A549 (cell line): ENCODE measurements around the gene METTL1. TPM values are rescaled to one million over a fixed set of nuclear protein-coding genes. Genes with fewer than 3 reads are reported as not detected.

Experiments used
- ATAC-seq, 2 experiments: fragments of 200-7000 bp in 1 of 2; fragments of >200 bp in 1 of 2; cut with Nextera tagmentation in 1 of 2; cut with Tn5 transposase in 1 of 2; 3 replicates each; pipeline versions ENCODE4 v1.8.0 to v1.9.1; 2018 to 2020; ENCODE audit warnings: mild to moderate bottlenecking in 1 of 2, moderate library complexity in 1 of 2
- CTCF ChIA-PET: fragments of 300-600 bp; sonication (Branson Sonifier 250); formaldehyde crosslinking; extraction: SDS; loops from one replicate; lab custom pipeline; 2021; ENCODE audit warnings: antibody characterized with exemption, inconsistent platforms; lab: Yijun Ruan, JAX
- POLR2A ChIA-PET: fragments of 350-600 bp; formaldehyde crosslinking; extraction: SDS; loops from one replicate; lab custom pipeline; 2021; ENCODE audit warnings: antibody characterized with exemption, inconsistent platforms; lab: Yijun Ruan, JAX
- DNase-seq, 2 experiments: peaks; one replicate each; pipeline versions ENCODE4 v3.0.0 to v3.0.0-alpha.2; 2011 to 2016; ENCODE audit warnings: low read depth in 1 of 2, low spot score in 1 of 2
- FAIRE-seq: peaks from 2 replicates; lab custom pipeline; 2011; peaks lifted over from hg19 to GRCh38; lab: Jason Lieb, UNC
- H3K27ac ChIP-seq, 2 experiments: fragments of >200 bp; sonication (Bioruptor Twin); formaldehyde crosslinking; 3 replicates each; pipeline ENCODE4 v1.5.1; 2016 to 2017
- H3K4me1 ChIP-seq: fragments of >200 bp; sonication (Bioruptor Twin); formaldehyde crosslinking; 3 replicates; pipeline ENCODE4 v1.6.1; 2016
- H3K4me2 ChIP-seq: fragments of >200 bp; sonication (Bioruptor Twin); formaldehyde crosslinking; 3 replicates; pipeline ENCODE4 v1.6.1; 2016
- H3K4me3 ChIP-seq: fragments of >200 bp; sonication (Bioruptor Twin); formaldehyde crosslinking; 3 replicates; pipeline ENCODE4 v1.5.1; 2016
- H3K9me3 ChIP-seq: fragments of >200 bp; sonication (Bioruptor Twin); formaldehyde crosslinking; 3 replicates; pipeline ENCODE4 v1.6.1; 2016
- CBX8 ChIP-seq: fragments of 200-600 bp; sonication (generic); IDR thresholded peaks from 2 replicates; pipeline ENCODE4 v1.6.1; 2016
- CEBPB ChIP-seq, 2 experiments: fragments of >200 bp in 1 of 2; sonication (Bioruptor Twin) in 1 of 2; formaldehyde crosslinking in 1 of 2; IDR thresholded peaks; 2 replicates each; pipeline ENCODE4 v1.6.1; 2012 to 2016
- CHD2 ChIP-seq: fragments of 150-350 bp; IDR thresholded peaks from 2 replicates; pipeline ENCODE4 v1.6.1; 2014; ENCODE audit warnings: low read length; ENCODE audit not compliant: partially characterized antibody
- CHD4 ChIP-seq: fragments of 200-600 bp; sonication (generic); IDR thresholded peaks from 2 replicates; pipeline ENCODE4 v1.6.1; 2016; ENCODE audit warnings: antibody characterized with exemption, mild to moderate bottlenecking, borderline replicate concordance
- EHF ChIP-seq: fragments of 250-450 bp; sonication (Bioruptor Pico); IDR thresholded peaks from 2 replicates; pipeline ENCODE4 v1.5.0; 2020; ENCODE audit warnings: mild to moderate bottlenecking
- ESRRA ChIP-seq: fragments of 150-350 bp; IDR thresholded peaks from 2 replicates; pipeline ENCODE4 v1.6.1; 2014; ENCODE audit warnings: mild to moderate bottlenecking, low read length, borderline replicate concordance
- FOSL2 ChIP-seq, 2 experiments: fragments of 450-650 bp in 1 of 2; fragments of >200 bp in 1 of 2; sonication (Bioruptor Twin) in 1 of 2; formaldehyde crosslinking; IDR thresholded peaks; 2 replicates each; pipeline versions ENCODE4 v1.5.0 to v1.6.1; 2016 to 2020; ENCODE audit warnings: mild to moderate bottlenecking in 1 of 2, moderate library complexity in 1 of 2
- HEYL ChIP-seq: fragments of 250-450 bp; sonication (Bioruptor Pico); IDR thresholded peaks from 2 replicates; pipeline ENCODE4 v1.8.0; 2021; ENCODE audit warnings: mild to moderate bottlenecking, moderate library complexity
- HOXB5 ChIP-seq: fragments of 250-450 bp; sonication (Bioruptor Pico); IDR thresholded peaks from 2 replicates; pipeline ENCODE4 v1.5.0; 2020; ENCODE audit warnings: mild to moderate bottlenecking, moderate library complexity
- JUN ChIP-seq, 2 experiments: fragments of >200 bp; sonication (Bioruptor Twin); formaldehyde crosslinking; IDR thresholded peaks; 2 replicates in 1 of 2; 3 replicates in 1 of 2; pipeline ENCODE4 v1.6.1; 2016 to 2017
- MAFK ChIP-seq: fragments of 450-650 bp; IDR thresholded peaks from 2 replicates; pipeline ENCODE4 v1.6.1; 2014; ENCODE audit not compliant: partially characterized antibody
- MAZ ChIP-seq: fragments of 150-350 bp; IDR thresholded peaks from 2 replicates; pipeline ENCODE4 v1.6.1; 2014; ENCODE audit warnings: antibody characterized with exemption, low read depth, low read length, borderline replicate concordance
- NR3C1 ChIP-seq: fragments of >200 bp; sonication (Bioruptor Twin); formaldehyde crosslinking; IDR thresholded peaks from 3 replicates; pipeline ENCODE4 v1.6.1; 2017
- POLR2A ChIP-seq: IDR thresholded peaks from 2 replicates; pipeline ENCODE4 v1.6.1; 2012; ENCODE audit warnings: mild to moderate bottlenecking, low read length
- RAD21 ChIP-seq, 2 experiments: fragments of >200 bp in 1 of 2; sonication (Bioruptor Twin) in 1 of 2; formaldehyde crosslinking in 1 of 2; IDR thresholded peaks in 1 of 2; conservative IDR thresholded peaks in 1 of 2; 2 replicates in 1 of 2; 3 replicates in 1 of 2; pipeline ENCODE4 v1.6.1; 2012 to 2018; ENCODE audit warnings: inconsistent platforms in 1 of 2
- RARB ChIP-seq: fragments of 250-450 bp; sonication (Bioruptor Pico); IDR thresholded peaks from 2 replicates; pipeline ENCODE4 v1.8.0; 2021; ENCODE audit warnings: mild to moderate bottlenecking, moderate library complexity
- RFX5 ChIP-seq: fragments of 450-650 bp; IDR thresholded peaks from 2 replicates; pipeline ENCODE4 v1.7.1; 2014; ENCODE audit warnings: antibody characterized with exemption, mild to moderate bottlenecking, moderate library complexity
- TFCP2L1 ChIP-seq: fragments of 250-450 bp; sonication (Bioruptor Pico); IDR thresholded peaks from 2 replicates; pipeline ENCODE4 v1.5.0; 2021; ENCODE audit warnings: mild to moderate bottlenecking
- ZNF302 ChIP-seq: fragments of 250-450 bp; sonication (Bioruptor Pico); IDR thresholded peaks from 2 replicates; pipeline ENCODE4 v1.9.0; 2021; ENCODE audit warnings: inconsistent platforms, mild to moderate bottlenecking, moderate library complexity
- ZSCAN20 ChIP-seq: fragments of 250-450 bp; sonication (Bioruptor Pico); IDR thresholded peaks from 2 replicates; pipeline ENCODE4 v1.8.0; 2022; ENCODE audit warnings: mild to moderate bottlenecking, moderate library complexity
- WGBS: methylation state at CpG from one replicate; pipeline ENCODE4 v1.1.6; 2017; ENCODE audit errors: missing lambda C conversion rate; 5-methylcytosine and 5-hydroxymethylcytosine counted together
- polyA plus RNA-seq, 4 experiments: library from polyadenylated mRNA; depleted of rRNA in 3 of 4; stranded (reverse); fragments of >200 nt; fragmentation: RNase III in 1 of 4; extraction: RNeasy Plus Mini Kit Qiagen cat#74134 plus additional on column Dnase treatment in 1 of 4; gene quantifications; 2 replicates in 3 of 4; 3 replicates in 1 of 4; pipeline ENCODE4 v1.2.3, GENCODE V29; 2011 to 2017
- TF ChIP-seq, protein P1 (sequence below): fragments of 250-450 bp; sonication (Bioruptor Pico); IDR thresholded peaks from 2 replicates; pipeline ENCODE4 v1.5.0; 2021; ENCODE audit warnings: mild to moderate bottlenecking, moderate library complexity, borderline replicate concordance
- TF ChIP-seq, protein P2 (sequence below): fragments of >200 bp; sonication (Bioruptor Twin); formaldehyde crosslinking; IDR thresholded peaks from 3 replicates; pipeline ENCODE4 v1.5.1; 2016
- TF ChIP-seq, protein P3 (sequence below): IDR thresholded peaks from 2 replicates; pipeline ENCODE4 v1.6.1; 2012; ENCODE audit warnings: low read depth, borderline replicate concordance

METTL1 gene
- polyA plus RNA-seq, 2 of the 4 experiments (the other 2 are of a cell fraction), result 55.2 to 60.2 TPM

DNA sequence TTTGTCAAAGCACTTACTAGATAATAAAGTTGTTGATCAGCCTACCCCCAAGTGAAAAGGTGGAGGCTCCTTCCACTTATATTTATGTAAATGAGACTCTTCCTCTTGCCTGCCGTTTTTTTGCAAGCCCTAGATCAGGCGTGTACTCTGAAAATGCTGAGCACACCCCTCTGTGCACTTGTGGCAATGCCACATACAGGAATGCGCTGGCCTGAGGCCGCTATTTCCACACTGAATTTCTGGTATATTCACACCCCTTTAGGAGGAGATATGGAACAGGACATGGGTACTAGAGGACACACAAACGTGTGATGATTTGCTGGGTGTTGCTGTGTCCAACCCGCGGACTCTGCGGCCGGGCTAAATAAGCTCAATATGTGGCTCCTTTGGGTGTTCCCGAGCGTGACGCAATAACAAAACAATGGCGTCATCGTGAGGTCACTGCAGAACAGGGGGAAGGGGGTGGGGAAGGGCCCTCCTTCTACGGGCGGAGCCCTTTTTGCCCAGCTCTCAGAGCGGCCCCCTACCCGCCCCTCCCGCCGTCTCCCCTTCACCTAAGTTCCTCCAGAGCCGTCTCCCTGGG is 27.6 kb downstream of the METTL1 start:
- DNase-seq (peak; percentile 71 to 94), FAIRE-seq (no peak), ATAC-seq (peak; percentile 67 to 72)
- POLR2A ChIA-PET, result interaction anchor here (0.9 to 1.7 kb wide), 7 partner anchors 9 to 100 kb away, joined by 3 to 9 read pairs (median 6); partner anchors contain the start of genes CYP27B1, EEF1AKMT3 and METTL1
- CTCF ChIA-PET, result interaction anchor here (1.2 to 3.1 kb wide), 6 partner anchors 8 to 161 kb away, joined by 3 to 15 read pairs (median 10); no protein-coding TSS in a partner anchor
- Histone ChIP-seq H3K4me1 (peaks cover 13% of the 10 kb centered on the region; the same call in 2 of the 3 replicates), H3K9me3 (no peaks in the 10 kb centered on the region), H3K4me2 (peak overlapping the region; percentile 79), H3K27ac (peak overlapping the region; percentile 93 to 98), H3K4me3 (peak overlapping the region; percentile 70)
- TF ChIP-seq CBX8 (no peak), MAZ (0 out of 2 replicates have a peak, but pooled peaks have one; percentile 26), RARB (CRISPR knock-in tag) (peak; percentile 71; the same call in 1 of the 2 replicates), MAFK (peak; percentile 22), TFCP2L1 (CRISPR knock-in tag) (0 out of 2 replicates have a peak, but pooled peaks have one; percentile 50), RAD21 (conservative IDR thresholded peaks at IDR 0.05 in 1 of 2, IDR thresholded peaks at IDR 0.05 in 1 of 2) (no peak), JUN (IDR thresholded peaks at IDR 0.05) (0 out of 5 replicates have a peak, but pooled peaks of 1 of the 2 experiments have one; percentile 10), CHD4 (no peak), FOSL2 (IDR thresholded peaks at IDR 0.05) (no peak), FOSL2 (CRISPR knock-in tag; IDR thresholded peaks at IDR 0.05) (peak; percentile 62), CHD2 (peak; percentile 4), POLR2A (no peak; the same call in none of the 2 replicates), NR3C1 (no peak), CEBPB (IDR thresholded peaks at IDR 0.05) (peak; percentile 63 to 81; a peak in 3 of 4 replicates)
- WGBS, result under 1% methylated on average over 21 of the region's 21 CpGs

DNA sequence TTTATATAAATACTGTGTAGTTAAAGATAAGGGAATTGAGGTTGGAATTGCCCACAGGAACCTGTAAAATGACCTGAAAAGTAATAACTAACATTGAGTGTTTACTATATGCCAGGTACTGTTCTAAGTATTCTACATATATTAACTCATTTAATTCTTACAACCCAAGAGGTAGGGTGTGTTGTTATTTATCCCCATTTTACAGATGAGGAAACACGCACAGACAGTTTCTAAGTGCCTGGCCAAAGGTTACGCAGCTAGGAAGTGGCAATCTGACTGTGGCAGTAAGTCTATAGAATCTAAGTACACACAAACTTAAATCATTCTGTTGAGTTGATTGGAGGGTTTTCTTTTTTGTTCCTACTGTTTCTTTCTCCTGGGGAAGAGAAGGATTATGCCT is 28.1 kb downstream of the METTL1 start:
- TF ChIP-seq EHF (CRISPR knock-in tag) (no peak), ZNF302 (CRISPR knock-in tag) (no peak), POLR2A (no peak), ESRRA (no peak), ZSCAN20 (CRISPR knock-in tag) (no peak), HOXB5 (CRISPR knock-in tag) (no peak), HEYL (no peak), MAZ (no peak), RFX5 (no peak), NR3C1 (no peak)
- TF ChIP-seq, protein P1, sequence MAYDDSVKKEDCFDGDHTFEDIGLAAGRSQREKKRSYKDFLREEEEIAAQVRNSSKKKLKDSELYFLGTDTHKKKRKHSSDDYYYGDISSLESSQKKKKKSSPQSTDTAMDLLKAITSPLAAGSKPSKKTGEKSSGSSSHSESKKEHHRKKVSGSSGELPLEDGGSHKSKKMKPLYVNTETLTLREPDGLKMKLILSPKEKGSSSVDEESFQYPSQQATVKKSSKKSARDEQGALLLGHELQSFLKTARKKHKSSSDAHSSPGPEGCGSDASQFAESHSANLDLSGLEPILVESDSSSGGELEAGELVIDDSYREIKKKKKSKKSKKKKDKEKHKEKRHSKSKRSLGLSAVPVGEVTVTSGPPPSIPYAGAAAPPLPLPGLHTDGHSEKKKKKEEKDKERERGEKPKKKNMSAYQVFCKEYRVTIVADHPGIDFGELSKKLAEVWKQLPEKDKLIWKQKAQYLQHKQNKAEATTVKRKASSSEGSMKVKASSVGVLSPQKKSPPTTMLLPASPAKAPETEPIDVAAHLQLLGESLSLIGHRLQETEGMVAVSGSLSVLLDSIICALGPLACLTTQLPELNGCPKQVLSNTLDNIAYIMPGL (CRISPR knock-in tag), result no peak
- TF ChIP-seq, protein P2, sequence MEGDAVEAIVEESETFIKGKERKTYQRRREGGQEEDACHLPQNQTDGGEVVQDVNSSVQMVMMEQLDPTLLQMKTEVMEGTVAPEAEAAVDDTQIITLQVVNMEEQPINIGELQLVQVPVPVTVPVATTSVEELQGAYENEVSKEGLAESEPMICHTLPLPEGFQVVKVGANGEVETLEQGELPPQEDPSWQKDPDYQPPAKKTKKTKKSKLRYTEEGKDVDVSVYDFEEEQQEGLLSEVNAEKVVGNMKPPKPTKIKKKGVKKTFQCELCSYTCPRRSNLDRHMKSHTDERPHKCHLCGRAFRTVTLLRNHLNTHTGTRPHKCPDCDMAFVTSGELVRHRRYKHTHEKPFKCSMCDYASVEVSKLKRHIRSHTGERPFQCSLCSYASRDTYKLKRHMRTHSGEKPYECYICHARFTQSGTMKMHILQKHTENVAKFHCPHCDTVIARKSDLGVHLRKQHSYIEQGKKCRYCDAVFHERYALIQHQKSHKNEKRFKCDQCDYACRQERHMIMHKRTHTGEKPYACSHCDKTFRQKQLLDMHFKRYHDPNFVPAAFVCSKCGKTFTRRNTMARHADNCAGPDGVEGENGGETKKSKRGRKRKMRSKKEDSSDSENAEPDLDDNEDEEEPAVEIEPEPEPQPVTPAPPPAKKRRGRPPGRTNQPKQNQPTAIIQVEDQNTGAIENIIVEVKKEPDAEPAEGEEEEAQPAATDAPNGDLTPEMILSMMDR, result no peak
- TF ChIP-seq, protein P3, sequence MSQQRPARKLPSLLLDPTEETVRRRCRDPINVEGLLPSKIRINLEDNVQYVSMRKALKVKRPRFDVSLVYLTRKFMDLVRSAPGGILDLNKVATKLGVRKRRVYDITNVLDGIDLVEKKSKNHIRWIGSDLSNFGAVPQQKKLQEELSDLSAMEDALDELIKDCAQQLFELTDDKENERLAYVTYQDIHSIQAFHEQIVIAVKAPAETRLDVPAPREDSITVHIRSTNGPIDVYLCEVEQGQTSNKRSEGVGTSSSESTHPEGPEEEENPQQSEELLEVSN, result no peak
- Histone ChIP-seq H3K9me3 (no peaks in the 10 kb centered on the region), H3K4me1 (peaks cover 16% of the 10 kb centered on the region; the same call in 2 of the 3 replicates), H3K4me2 (peak overlapping the region; percentile 79), H3K27ac (peak overlapping the region; percentile 93 to 98; a peak in 4 of 6 replicates), H3K4me3 (peak overlapping the region; percentile 70)
- CTCF ChIA-PET, result interaction anchor here (1.2 to 3.1 kb wide), 5 partner anchors 8 to 160 kb away, joined by 3 to 14 read pairs (median 7); no protein-coding TSS in a partner anchor
- POLR2A ChIA-PET, result interaction anchor here (0.9 to 1.7 kb wide), 6 partner anchors 8 to 28 kb away, joined by 3 to 7 read pairs (median 6); partner anchors contain the start of genes CYP27B1, EEF1AKMT3 and METTL1
- 92% methylated on average over 2 of the region's 2 CpGs for WGBS
- FAIRE-seq (no peak), DNase-seq (no peak), ATAC-seq (no peak)
